K562 (cell line): Measurements from ENCODE around the gene TEP1. TPM values are rescaled to one million over a fixed set of nuclear protein-coding genes. Genes with fewer than 3 reads are reported as not detected.

Experiments used
- ATAC-seq: fragments of 200-7000 bp; cut with Tn5 transposase; 3 replicates; pipeline ENCODE4 v1.9.1; 2020; ENCODE audit warnings: moderate library complexity
- BruUV-seq: library from RNA; stranded (reverse); fragments of 400-500 nt; replicated peaks from 2 replicates; lab custom pipeline; 2021; lab: Mats Ljungman, UMichigan
- CTCF ChIA-PET: fragments of 300-600 bp; formaldehyde crosslinking; extraction: SDS; loops from one replicate; lab custom pipeline; 2021; ENCODE audit warnings: low intra/inter-chr PET ratio; lab: Yijun Ruan, JAX
- POLR2A ChIA-PET: fragments of 300-600, 350-650 bp; sonication (Branson Sonifier 250); formaldehyde crosslinking; extraction: SDS; loops from one replicate; lab custom pipeline; 2021; ENCODE audit warnings: antibody characterized with exemption, inconsistent platforms; lab: Yijun Ruan, JAX
- DNase-seq, 4 experiments: peaks; one replicate each; pipeline versions ENCODE4 v3.0.0 to v3.0.0-alpha.2; 2011 to 2018; ENCODE audit warnings: low spot score in 3 of 4, mixed read lengths in 3 of 4; ENCODE audit errors: extremely low read depth in 1 of 4
- FAIRE-seq: peaks from 2 replicates; lab custom pipeline; 2011; peaks lifted over from hg19 to GRCh38; lab: Jason Lieb, UNC
- H2AFZ ChIP-seq: 2 replicates; pipeline ENCODE4 v1.6.0; 2011; ENCODE audit warnings: low read depth, low read length, control low read depth, inconsistent platforms
- H3K27ac ChIP-seq: fragments of 200-600 bp; 3 replicates; pipeline ENCODE4 v1.8.0; 2011; ENCODE audit warnings: low read depth, mild to moderate bottlenecking, control low read depth, inconsistent platforms, low read length, moderate library complexity, mixed read lengths; ENCODE audit errors: extremely low read depth
- H3K27me3 ChIP-seq, 2 experiments: fragments of 300-600 bp in 1 of 2; 2 replicates in 1 of 2; 3 replicates in 1 of 2; pipeline versions ENCODE4 v1.6.0 to v1.8.0; 2011; ENCODE audit warnings: inconsistent platforms in 2 of 2, low read length in 2 of 2, mild to moderate bottlenecking in 1 of 2, mixed read lengths in 1 of 2, moderate library complexity in 1 of 2; ENCODE audit not compliant: control insufficient read depth in 2 of 2, insufficient read depth in 2 of 2
- H3K36me3 ChIP-seq: fragments of 300-600 bp; 3 replicates; pipeline ENCODE4 v1.8.0; 2011; ENCODE audit warnings: mild to moderate bottlenecking, low read length, inconsistent platforms; ENCODE audit not compliant: control insufficient read depth, insufficient read depth
- H3K4me1 ChIP-seq, 2 experiments: fragments of 200-600 bp in 1 of 2; replicated peaks in 1 of 2; 2 replicates in 1 of 2; 3 replicates in 1 of 2; pipeline versions ENCODE4 v1.5.1 to v1.8.0; 2011; ENCODE audit warnings: inconsistent platforms in 2 of 2, low read length in 2 of 2, mild to moderate bottlenecking in 1 of 2, mixed read lengths in 1 of 2, moderate library complexity in 1 of 2; ENCODE audit not compliant: control insufficient read depth in 2 of 2, insufficient read depth in 2 of 2
- H3K4me2 ChIP-seq: 2 replicates; pipeline ENCODE4 v1.6.1; 2011; ENCODE audit warnings: low read length, control low read depth, inconsistent platforms, mixed read lengths; ENCODE audit not compliant: insufficient read depth
- H3K4me3 ChIP-seq: fragments of 200-600 bp; sonication (generic), shearing (Covaris generic); 2 replicates; pipeline ENCODE4 v1.5.1; 2016; ENCODE audit warnings: control low read depth, inconsistent platforms
- H3K79me2 ChIP-seq: fragments of 200-600 bp; 3 replicates; pipeline ENCODE4 v1.8.0; 2011; ENCODE audit warnings: low read length, inconsistent platforms; ENCODE audit not compliant: control insufficient read depth, insufficient read depth
- H3K9ac ChIP-seq, 2 experiments: 2 replicates each; pipeline versions ENCODE4 v1.6.0 to v1.6.1; 2011; ENCODE audit warnings: low read depth in 2 of 2, low read length in 2 of 2, control low read depth in 1 of 2, inconsistent platforms in 1 of 2, mild to moderate bottlenecking in 1 of 2, mixed read lengths in 1 of 2; ENCODE audit not compliant: insufficient read depth in 1 of 2
- H3K9me1 ChIP-seq: one replicate; pipeline ENCODE4 v1.6.0; 2011; ENCODE audit warnings: inconsistent platforms, mild to moderate bottlenecking, low read length, moderate library complexity; ENCODE audit not compliant: control insufficient read depth, insufficient read depth
- H3K9me3 ChIP-seq: replicated peaks from 2 replicates; pipeline ENCODE4 v1.5.1; 2011; ENCODE audit warnings: low read depth, low read length, inconsistent platforms; ENCODE audit not compliant: control insufficient read depth, insufficient read depth
- H4K20me1 ChIP-seq: replicated peaks from 2 replicates; pipeline ENCODE4 v1.6.1; 2011; ENCODE audit warnings: low read length, inconsistent platforms, mixed read lengths; ENCODE audit not compliant: control insufficient read depth, insufficient read depth
- ARID3A ChIP-seq: IDR thresholded peaks from 2 replicates; pipeline ENCODE4 v1.6.1; 2012; ENCODE audit warnings: low read depth, low read length, improper control_type of control experiment, borderline replicate concordance
- BCOR ChIP-seq: fragments of 450-650 bp; IDR thresholded peaks from 2 replicates; pipeline ENCODE4 v1.6.1; 2016
- C11orf30 ChIP-seq: fragments of 450-650 bp; IDR thresholded peaks from 2 replicates; pipeline ENCODE4 v1.6.1; 2016; ENCODE audit warnings: low read depth, mild to moderate bottlenecking
- CBX2 ChIP-seq: fragments of 200-600 bp; sonication (generic); IDR thresholded peaks from one replicate; pipeline ENCODE4 v1.6.1; 2012; ENCODE audit warnings: mild to moderate bottlenecking, low read length, inconsistent platforms; ENCODE audit not compliant: insufficient read depth, poor library complexity, severe bottlenecking
- CBX3 ChIP-seq, 2 experiments: IDR thresholded peaks; 1 replicate in 1 of 2; 2 replicates in 1 of 2; pipeline ENCODE4 v1.6.1; 2012; ENCODE audit warnings: inconsistent platforms in 2 of 2, low read length in 2 of 2, borderline replicate concordance in 1 of 2, control low read depth in 1 of 2
- CEBPB ChIP-seq: fragments of 450-650 bp; IDR thresholded peaks from 2 replicates; pipeline ENCODE4 v1.6.1; 2016; ENCODE audit warnings: missing genetic modification characterization, missing compliant biosample characterization
- COPS2 ChIP-seq: fragments of 450-650 bp; conservative IDR thresholded peaks from 2 replicates; pipeline ENCODE4 v1.6.1; 2016; ENCODE audit warnings: mild to moderate bottlenecking, moderate library complexity
- FOXJ3 ChIP-seq: sonication (generic); formaldehyde crosslinking; IDR thresholded peaks from 2 replicates; pipeline ENCODE4 v1.4.0; 2020; ENCODE audit warnings: mild to moderate bottlenecking, missing genetic modification reagents
- HDAC3 ChIP-seq: fragments of 450-650 bp; IDR thresholded peaks from 2 replicates; pipeline ENCODE4 v1.6.1; 2018; ENCODE audit warnings: borderline replicate concordance, mild to moderate bottlenecking, moderate library complexity; ENCODE audit not compliant: partially characterized antibody
- JUNB ChIP-seq: fragments of 450-650 bp; formaldehyde crosslinking; conservative IDR thresholded peaks from 2 replicates; pipeline ENCODE4 v1.4.0; 2020; ENCODE audit warnings: mild to moderate bottlenecking
- KLF10 ChIP-seq: fragments of 250-450 bp; sonication (Bioruptor Pico); IDR thresholded peaks from 2 replicates; pipeline ENCODE4 v1.6.1; 2021; ENCODE audit warnings: matching md5 sums
- NR4A1 ChIP-seq, 2 experiments: fragments of 250-450 bp in 1 of 2; fragments of 450-650 bp in 1 of 2; sonication (Bioruptor Pico) in 1 of 2; IDR thresholded peaks; 2 replicates each; pipeline versions ENCODE4 v1.4.0 to v1.6.1; 2016 to 2020; ENCODE audit warnings: mild to moderate bottlenecking in 2 of 2, missing compliant biosample characterization in 1 of 2, missing genetic modification characterization in 1 of 2, moderate library complexity in 1 of 2
- RAD21 ChIP-seq, 2 experiments: fragments of 250-450 bp in 1 of 2; fragments of 450-650 bp in 1 of 2; sonication (Bioruptor Pico) in 1 of 2; formaldehyde crosslinking in 1 of 2; IDR thresholded peaks in 1 of 2; conservative IDR thresholded peaks in 1 of 2; 2 replicates each; pipeline versions ENCODE4 v1.4.0 to v1.8.0; 2020 to 2022; ENCODE audit warnings: mild to moderate bottlenecking in 2 of 2, moderate library complexity in 1 of 2
- SAFB ChIP-seq: fragments of 200-400 bp; formaldehyde crosslinking; IDR thresholded peaks from 2 replicates; pipeline ENCODE4 v1.6.1; 2017; ENCODE audit warnings: low read depth, low read length, borderline replicate concordance
- SRSF3 ChIP-seq: fragments of 200-400 bp; formaldehyde crosslinking; IDR thresholded peaks from 2 replicates; pipeline ENCODE4 v1.6.1; 2016; ENCODE audit warnings: mild to moderate bottlenecking, low read length, moderate library complexity; ENCODE audit not compliant: insufficient read depth
- TCF3 ChIP-seq: sonication (generic); formaldehyde crosslinking; IDR thresholded peaks from 2 replicates; pipeline ENCODE4 v1.4.0; 2020; ENCODE audit warnings: mild to moderate bottlenecking, missing genetic modification reagents
- ZFP1 ChIP-seq: fragments of 450-650 bp; formaldehyde crosslinking; IDR thresholded peaks from 2 replicates; pipeline ENCODE4 v1.4.0; 2020; ENCODE audit warnings: mild to moderate bottlenecking, mixed read lengths
- ZHX1 ChIP-seq: fragments of 150-350 bp; conservative IDR thresholded peaks from 2 replicates; pipeline ENCODE4 v1.6.1; 2014; ENCODE audit warnings: low read length
- ZNF197 ChIP-seq: fragments of 200-800 bp; sonication (Bioruptor generic); IDR thresholded peaks from 2 replicates; pipeline ENCODE4 v1.6.1; 2016; ENCODE audit warnings: low read depth, missing genetic modification characterization, missing compliant biosample characterization
- WGBS: fragments of 100-300 bp; shearing (Covaris generic); methylation state at CpG from one replicate; pipeline ENCODE4 v1.1.6; 2016; ENCODE audit warnings: low coverage, mixed read lengths; ENCODE audit not compliant: insufficient coverage; ENCODE audit errors: missing lambda C conversion rate; 5-methylcytosine and 5-hydroxymethylcytosine counted together
- in situ Hi-C: fragments of 300-500 bp; cut with MboI; formaldehyde crosslinking; loops from 4 replicates; pipeline ENCODE4 v1.15.0; 2018; ENCODE audit warnings: inconsistent platforms, mixed read lengths
- intact Hi-C: fragments of 100-400 bp; cut with micrococcal nuclease; formaldehyde crosslinking; loops from 2 replicates; pipeline ENCODE4 v1.14.2; 2022
- polyA plus RNA-seq, 8 experiments: library from polyadenylated mRNA; depleted of rRNA in 4 of 8; stranded (reverse) in 5 of 8; unstranded in 3 of 8; fragments of >200 nt; fragmentation: Nextera tagmentation in 2 of 8; fragmentation: Illumina TruSeq in 1 of 8; extraction: Ambion mirVana in 2 of 8; extraction: Trizol in 1 of 8; gene quantifications; 2 replicates each; pipeline versions ENCODE4 v1.2.1 to v1.2.3, GENCODE V29; 2011 to 2014; ENCODE audit warnings: inconsistent platforms in 1 of 8, missing spikeins in 1 of 8
- total RNA-seq, 7 experiments: library from RNA; depleted of rRNA in 6 of 7; stranded (reverse); fragments of >200 nt in 6 of 7; fragmentation: Illumina TruSeq in 2 of 7; extraction: Trizol in 2 of 7; gene quantifications; 2 replicates each; pipeline versions ENCODE4 v1.2.1 to v1.2.3, GENCODE V29; 2011 to 2021; ENCODE audit warnings: low replicate concordance in 1 of 7

Gene TEP1
- total and polyA plus RNA-seq, 9 of the 15 experiments (the other 6 are each of a cell fraction or from before 2014, with no cell fraction given): 1.0 to 12.2 (median 7.1) TPM

GRCh38 chr14:20415782-20416206 is 2.5 kb upstream of the TEP1 start:
- no TSS peak for BruUV-seq
- ChIA-PET POLR2A (interaction anchor here (0.6 to 1.0 kb wide), 3 partner anchors 9 to 54 kb away, joined by 3 to 4 read pairs (median 3); partner anchors contain the start of genes PIP4P1 and PNP), CTCF (interaction anchor here (1.7 kb wide), 1 partner anchor 193 kb away, joined by 5 read pairs; no protein-coding TSS in a partner anchor)
- H4K20me1 ChIP-seq: no peaks in the 10 kb centered on the region
- intact Hi-C loops (loop anchor here (2.0 kb wide), 1 partner anchor 191 kb away; no protein-coding TSS in a partner anchor), in situ Hi-C loops (loop anchor here (10.0 kb wide), 1 partner anchor 189 kb away; no protein-coding TSS in a partner anchor)
- H3K9ac ChIP-seq: no peak overlapping the region
- no peak overlapping the region for H3K27ac ChIP-seq
- peaks cover 6 to 13% of the 10 kb centered on the region in 2 experiments; a peak in 4 of 5 replicates for H3K4me1 ChIP-seq
- no peaks in the 10 kb centered on the region for H3K27me3 ChIP-seq
- no peaks in the 10 kb centered on the region for H3K9me3 ChIP-seq
- peak; percentile 76 for ATAC-seq
- H3K4me3 ChIP-seq: no peak overlapping the region
- peak; percentile 28 to 70 (median 39) for DNase-seq
- no peaks in the 10 kb centered on the region for H3K9me1 ChIP-seq
- no peaks in the 10 kb centered on the region for H3K36me3 ChIP-seq
- 4% methylated on average over 3 of the region's 3 CpGs for WGBS
- peak overlapping the region; percentile 90 for H2AFZ ChIP-seq
- peak; percentile 91 for FAIRE-seq
- no peak overlapping the region for H3K4me2 ChIP-seq
- H3K79me2 ChIP-seq: no peaks in the 10 kb centered on the region; the same call in none of the 3 replicates
- TF ChIP-seq CBX3 (IDR thresholded peaks at IDR 0.05; ENCODE audit: borderline replicate concordance in 1 of 2, low read length in 2 of 2) (no peak), SAFB (no peak), CEBPB (peak; percentile 59), NR4A1 (CRISPR knock-in tag; IDR thresholded peaks at IDR 0.05) (no peak), NR4A1 (tag; IDR thresholded peaks at IDR 0.05) (no peak), FOXJ3 (CRISPR knock-in tag) (no peak), BCOR (no peak), COPS2 (no peak), C11orf30 (peak; percentile 12; the same call in 1 of the 2 replicates), ARID3A (no peak), TCF3 (no peak), RAD21 (CRISPR knock-in tag; conservative IDR thresholded peaks at IDR 0.05 in 1 of 2, IDR thresholded peaks at IDR 0.05 in 1 of 2) (peak; percentile 33 to 69; a peak in 3 of 4 replicates), CBX2 (no peak), ZNF197 (CRISPR knock-in tag) (no peak), HDAC3 (no peak), ZHX1 (no peak), SRSF3 (no peak), ZFP1 (CRISPR knock-in tag) (no peak), KLF10 (CRISPR knock-in tag) (no peak), JUNB (CRISPR knock-in tag) (no peak)
